Amniotic epithelial cell (primary cell): ENCODE results near the gene PRG2.

ENCODE experiments used
- DNase-seq: peaks from one replicate; pipeline ENCODE4 v3.0.0-alpha.2; 2010; ENCODE audit warnings: low read depth

Gene PRG2, protein sequence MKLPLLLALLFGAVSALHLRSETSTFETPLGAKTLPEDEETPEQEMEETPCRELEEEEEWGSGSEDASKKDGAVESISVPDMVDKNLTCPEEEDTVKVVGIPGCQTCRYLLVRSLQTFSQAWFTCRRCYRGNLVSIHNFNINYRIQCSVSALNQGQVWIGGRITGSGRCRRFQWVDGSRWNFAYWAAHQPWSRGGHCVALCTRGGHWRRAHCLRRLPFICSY

DNA sequence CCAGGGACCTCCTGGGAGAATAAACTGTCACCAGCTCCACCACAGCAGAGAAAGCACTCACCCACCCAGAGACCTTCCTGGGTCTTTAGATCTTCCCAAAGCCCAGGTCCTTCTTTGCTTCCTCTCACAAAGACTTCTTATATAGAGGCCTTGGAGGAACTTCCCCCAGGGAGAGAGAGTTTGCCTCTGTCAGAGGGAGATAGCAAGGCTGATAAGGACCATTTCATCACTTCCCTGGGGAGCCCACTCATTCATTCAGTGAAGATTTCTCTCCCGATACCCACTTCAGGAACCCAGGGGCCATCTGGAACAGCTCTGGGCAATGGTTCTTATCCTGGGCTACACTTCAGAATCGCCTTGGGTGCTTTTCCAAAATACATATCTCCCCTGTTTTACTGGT lies at the start of gene PRG2:
TSS of gene PRG2 (minus strand) at position 116 of the 400 bp plus-strand sequence. CDS start 706 bp downstream, outside the sequence.
- no peak for DNase-seq

DNA sequence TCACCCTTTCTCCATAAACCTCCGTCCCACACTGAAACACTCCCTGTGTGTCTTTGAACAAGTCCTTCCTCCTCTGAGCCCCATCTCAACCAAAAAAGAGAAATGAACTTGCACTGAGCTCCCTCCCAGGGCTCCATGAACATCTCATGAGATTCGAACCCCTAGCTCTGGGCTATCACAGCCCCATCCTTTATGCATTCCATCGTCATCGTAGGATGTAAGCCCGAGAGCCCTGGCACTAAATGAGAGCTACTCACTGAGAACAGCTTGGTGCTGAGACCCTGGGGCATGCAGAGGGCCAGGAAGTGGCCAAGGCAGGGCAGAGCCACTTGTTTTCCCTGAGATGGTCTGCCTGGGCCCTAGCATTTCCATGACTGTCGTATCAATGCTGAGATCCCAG lies 49.3 kb upstream of the PRG2 start:
- DNase-seq: no peak

DNA sequence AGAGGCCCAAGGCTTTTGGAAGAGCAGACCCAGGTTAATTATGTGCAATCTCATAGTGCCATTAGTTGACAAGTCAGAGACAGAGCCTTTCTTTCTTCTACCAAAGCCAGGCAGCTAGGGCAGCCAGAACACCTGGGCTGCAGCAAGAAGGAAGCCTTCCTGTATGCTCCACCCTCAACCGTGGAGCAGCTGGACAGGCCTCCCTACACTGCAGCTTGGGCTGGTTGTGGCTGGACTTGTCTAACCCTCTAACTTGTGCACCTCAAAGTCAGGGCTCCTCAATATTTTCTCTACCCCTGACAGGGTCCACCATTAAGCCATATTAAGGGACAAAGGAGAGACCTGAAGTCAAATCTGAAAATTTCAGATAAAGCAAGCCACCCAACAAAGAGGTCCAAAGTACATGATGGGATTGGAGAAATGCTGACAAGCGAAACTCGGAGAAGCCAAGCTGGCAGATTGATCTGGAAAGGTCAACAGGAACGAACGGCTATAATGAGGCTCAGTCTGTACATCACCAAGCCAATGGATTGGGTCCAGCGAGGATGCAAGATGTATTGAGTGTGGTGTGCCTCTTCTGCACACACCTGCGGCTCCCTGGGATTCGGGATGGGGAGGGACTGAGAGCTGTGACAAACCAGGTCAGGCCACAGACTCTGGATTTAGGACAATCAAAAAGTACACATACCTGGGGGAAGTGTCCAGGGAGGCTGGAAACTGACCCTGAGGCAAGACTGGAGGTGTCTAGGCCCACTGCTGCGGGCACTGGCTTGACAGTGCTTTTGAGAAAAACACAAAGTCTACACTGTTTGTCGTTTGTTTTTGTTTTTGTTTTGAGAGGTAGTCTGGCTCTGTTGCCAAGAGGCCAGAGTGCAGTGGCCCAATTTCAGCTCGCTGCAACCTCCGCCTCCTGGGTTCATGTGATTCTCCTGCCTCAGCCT lies 48.2 kb upstream of the PRG2 start:
- DNase-seq: no peak

DNA sequence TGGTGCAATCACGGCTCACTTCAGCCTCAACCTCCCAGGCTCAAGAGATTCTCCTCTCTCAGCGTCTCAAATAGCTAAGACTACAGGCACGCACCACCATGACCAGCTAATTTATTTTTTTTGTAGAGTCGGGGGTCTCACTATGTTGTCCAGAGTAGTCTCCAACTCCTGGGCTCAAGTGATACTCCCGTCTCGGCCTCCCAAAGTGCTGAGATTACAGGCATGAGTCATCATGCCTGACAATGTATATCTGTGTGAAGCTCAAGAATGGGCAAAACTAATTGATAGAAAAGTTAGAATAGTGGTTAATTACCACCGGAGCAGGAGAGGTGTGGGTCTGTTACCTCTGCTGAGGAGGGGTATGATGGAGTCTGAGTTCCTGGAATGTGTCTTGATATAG lies 45.6 kb upstream of the PRG2 start:
- DNase-seq: no peak

DNA sequence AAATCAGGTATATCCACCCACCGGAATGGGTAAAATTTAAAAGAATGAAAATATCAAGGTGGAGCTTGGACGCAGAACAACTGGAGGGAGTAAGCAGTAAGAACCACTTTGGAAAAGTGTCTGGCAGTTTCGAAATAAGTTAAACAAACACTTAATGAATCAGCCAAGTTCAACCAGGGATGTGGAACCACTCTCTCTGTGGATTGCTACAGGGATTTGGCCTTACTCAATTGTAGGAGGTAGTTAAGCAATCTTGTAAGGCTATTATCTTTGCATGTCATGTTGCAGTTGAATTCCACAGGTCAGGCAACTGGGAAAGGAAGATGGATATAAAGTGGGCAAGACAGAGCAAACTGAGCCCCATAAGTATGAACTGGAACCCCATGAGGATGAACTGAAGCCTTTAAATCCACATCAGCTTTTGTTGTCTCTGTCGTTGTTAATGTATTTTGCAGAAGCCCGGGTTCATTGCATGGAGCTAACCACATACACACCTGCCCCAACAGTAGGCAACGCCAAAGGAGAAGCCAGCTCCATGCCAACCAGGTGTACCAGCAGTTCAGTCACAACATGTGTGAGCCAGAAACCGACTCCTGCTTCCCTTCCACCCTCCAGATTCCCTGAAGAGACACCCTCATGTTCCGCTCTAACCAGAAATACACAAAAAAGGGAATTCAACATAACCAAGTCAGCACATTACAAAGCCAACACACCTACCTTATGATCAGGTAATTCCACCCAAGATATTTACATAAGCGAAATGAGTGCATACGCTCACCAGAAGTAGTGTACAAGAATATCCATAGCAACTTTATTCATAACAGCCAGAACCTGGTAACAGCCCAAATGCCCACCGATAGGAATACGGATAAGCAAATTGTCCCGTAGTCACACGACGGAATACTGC lies 44.4 kb upstream of the PRG2 start:
- peak; percentile 99 for DNase-seq

DNA sequence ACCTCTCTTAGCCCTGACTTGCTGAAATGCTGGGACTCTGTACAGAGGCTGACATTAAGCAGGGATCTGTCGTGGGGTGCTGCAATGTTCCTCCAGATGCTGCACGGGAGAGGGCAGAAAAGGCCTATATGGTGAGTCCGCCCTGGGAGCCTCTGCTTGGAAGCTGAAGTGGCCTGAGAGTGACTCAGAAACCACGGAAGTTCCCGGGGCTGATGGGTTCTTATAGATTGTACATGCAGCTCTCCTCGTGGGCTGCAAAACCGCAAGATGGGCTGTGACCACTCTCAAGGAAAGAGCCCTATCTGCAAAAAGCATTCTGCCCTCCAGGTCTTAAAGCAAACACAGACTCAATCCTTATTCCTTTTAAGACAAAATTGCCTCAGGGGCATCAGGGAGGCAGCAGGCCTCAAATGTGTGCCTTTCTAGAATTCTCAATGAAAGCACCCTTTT lies 42.3 kb upstream of the PRG2 start:
- peak; percentile 97 for DNase-seq

DNA sequence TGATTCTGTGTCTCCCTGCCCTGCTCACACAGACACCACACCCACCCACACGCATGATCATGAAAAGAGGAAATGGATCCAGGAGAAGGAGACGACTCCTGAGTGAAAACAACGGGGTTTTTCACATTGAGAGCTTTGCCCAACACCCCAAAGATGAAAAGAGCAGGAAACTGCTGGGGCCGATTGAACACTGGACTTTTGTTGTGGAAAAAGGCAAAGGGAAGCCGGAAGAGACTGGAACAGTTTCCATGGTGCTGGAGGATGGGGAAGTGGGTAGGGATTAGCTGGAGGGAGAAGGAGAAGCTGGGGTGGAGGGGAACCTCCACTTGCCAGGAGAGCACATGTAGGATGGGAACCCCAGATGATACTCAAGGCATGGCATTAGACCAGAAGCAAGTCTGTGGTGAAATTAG lies 41.7 kb upstream of the PRG2 start:
- no peak for DNase-seq

DNA sequence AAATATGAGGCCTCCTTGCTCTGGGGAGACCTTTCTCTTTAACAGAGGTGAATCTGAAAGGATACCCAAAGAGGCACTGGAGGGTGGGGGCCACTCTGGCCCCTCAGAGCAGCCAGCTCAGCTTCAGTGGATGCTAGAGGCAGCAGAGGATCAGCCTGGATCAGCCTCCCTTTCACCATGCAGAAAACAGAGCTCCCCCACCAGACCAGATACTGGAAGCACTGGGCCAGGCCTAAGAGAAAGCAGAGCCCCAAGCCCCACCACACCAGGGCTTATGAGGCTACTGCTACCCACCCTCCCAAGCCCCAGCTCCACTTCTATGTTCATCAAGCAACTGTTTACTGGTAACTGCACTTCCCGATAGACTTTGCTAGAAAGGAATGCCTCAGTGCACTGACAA lies 40.5 kb upstream of the PRG2 start:
- no peak for DNase-seq

DNA sequence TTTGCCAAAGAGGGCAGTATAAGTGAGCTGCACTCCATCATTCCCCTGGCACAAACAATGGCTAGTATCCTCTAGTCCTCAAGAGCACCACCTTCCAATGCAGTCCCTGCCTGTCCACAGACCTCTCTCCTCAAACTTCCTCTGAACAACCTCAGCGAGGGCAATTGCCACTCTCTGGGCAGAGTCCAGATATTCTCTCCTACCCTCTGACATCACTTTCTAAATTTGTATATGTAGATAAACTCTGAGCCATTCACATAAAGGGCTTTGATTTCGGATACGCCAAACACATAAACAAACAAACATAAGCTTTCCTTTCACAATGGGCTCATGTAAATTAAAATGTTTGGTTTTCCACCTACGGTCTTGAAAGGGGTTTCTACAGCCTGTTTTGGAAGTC lies 39.5 kb upstream of the PRG2 start:
- DNase-seq: no peak

DNA sequence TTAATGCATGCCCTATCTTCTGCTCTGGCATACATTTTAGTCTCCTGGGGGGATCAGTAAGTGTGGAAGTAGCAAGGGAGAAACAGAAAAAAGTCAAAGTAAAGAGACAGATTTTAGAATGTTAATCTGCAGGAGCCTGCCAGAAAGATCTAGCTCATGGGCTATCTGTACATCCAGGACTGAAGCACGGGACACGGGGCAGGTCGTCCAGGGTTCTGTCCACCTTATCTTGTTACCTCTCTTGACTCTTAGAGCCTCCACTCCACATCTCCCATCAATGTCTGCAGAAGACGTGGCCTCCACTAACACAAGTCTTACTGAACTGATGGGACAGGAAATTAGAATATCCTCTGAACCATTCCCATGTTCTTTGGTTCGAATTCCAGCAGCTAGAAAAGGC lies 38.2 kb upstream of the PRG2 start:
- DNase-seq: no peak

DNA sequence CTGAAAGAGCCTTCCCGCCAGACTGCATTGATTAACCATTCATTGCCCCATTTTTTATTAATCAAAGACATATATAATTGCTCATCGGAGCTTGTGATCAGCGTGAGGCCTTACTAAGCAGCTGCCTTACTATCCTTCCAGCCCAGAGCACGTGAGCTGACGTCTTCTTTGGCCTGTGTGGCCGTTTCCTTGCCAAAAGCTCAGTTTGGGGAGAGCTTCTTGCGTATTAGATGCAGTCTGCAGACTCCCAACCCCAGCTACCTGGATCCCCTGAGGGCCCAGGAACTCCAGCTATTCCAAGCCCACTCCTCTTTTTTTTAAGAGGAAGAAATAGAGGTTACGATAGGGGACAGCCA lies 37.3 kb upstream of the PRG2 start:
- DNase-seq: no peak

DNA sequence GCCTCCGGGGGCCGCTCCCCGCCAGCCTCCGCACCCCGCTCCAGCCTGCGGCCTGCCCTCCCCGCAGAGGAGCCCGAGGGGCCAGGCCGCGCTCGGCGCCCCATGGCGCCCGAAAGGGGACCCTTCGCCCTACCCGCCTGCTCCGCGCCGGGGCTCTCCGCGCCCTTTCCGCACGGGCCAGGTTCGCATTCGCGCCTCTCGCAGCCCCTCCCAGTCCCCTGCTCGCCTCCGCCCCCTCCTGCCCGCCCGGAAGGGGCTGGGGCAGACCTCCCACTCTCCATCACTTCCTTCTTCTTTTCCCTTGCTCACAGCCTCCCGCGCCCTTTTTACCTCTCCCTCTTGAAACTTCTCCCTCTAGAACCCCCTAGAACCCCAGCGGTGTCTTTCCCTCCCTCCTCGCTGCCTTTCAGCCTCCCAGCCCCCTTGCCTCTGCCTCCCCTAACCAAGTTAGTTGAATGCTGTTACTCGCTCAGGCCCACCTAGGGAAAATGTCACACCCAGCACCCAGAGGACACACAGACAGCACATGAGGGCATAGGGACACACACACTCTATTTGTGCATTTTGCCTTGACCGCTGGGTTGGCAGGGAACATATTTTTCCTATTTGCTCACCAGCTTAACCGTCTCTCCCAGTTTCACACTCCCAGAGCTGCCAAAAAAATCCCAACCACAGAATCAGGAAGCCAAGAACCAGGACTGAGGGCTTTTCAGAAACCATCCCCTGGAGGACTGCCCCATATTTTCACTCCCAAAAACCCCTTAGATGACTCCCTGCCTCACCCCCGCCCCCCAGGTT lies 36.7 kb upstream of the PRG2 start, which contains the start of gene SLC43A3:
TSS of gene SLC43A3 (minus strand) at position 193 of the 798 bp plus-strand sequence. CDS start 949 bp downstream, outside the sequence.
- peak; percentile 88 for DNase-seq

DNA sequence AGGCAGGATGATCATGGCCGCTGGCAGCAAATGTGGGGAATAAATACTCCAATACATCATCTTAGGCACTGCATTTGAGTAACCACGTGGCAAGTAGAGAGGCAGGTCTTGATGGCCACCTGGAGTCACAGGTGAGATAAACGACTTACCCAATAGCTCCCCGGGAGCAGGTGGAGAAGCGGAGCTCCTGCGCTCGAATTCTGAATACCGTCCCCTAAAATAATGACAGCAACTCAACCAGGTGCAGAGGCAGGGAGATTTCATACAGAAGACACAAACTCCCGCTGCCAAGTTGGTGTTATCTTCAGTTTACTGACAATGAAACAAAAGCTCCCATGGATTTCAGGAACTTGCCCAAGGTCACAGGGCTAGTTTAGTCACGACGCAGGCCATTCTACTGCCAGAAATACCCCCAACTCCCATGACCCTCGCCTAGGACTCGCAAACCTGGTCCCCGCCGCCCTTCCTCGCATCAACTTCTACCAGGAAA lies 36.0 kb upstream of the PRG2 start:
- peak; percentile 53 for DNase-seq

DNA sequence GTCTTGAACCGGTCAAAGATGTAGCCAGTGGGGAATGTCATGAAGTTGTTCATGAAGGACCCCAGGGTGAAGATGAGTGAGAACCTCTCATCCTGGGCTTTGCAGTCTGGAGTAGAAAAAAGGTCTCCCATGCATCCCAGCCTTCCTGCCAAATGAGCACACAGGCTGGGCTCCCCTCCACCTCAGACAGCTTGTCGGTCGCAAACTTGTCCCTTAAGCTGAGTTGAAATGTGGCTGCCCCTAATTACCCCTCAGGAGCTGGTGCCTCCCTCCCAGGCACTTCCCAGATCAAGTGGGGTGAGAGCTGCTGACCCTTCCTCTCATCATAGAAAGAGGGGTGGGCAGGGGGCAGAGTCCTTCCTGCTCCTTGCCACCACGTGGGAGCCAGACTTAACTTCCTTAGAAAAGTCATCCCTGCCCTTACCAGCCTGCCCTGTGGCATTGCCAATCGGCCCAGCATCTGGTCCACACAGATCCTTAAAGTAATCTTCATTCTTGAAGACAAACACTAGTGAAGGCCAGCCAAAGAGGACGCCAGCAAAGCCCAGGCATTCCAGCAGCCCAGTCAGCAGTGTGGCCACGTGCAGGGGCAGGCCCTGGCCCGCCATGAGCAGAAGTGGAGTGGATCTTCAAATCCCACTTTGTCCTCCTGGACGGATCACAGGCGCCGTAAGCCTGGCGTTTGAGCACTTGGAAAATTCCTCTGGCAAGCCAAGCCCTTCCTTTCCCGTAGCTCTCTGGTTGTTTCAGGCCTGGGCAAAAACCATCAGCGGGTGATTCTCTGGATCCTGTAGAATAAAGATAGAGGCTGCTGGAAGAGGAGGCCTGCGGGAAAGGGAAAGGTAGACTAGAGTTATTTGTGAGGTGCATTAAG lies 35.4 kb upstream of the PRG2 start:
- peak; percentile 48 for DNase-seq

DNA sequence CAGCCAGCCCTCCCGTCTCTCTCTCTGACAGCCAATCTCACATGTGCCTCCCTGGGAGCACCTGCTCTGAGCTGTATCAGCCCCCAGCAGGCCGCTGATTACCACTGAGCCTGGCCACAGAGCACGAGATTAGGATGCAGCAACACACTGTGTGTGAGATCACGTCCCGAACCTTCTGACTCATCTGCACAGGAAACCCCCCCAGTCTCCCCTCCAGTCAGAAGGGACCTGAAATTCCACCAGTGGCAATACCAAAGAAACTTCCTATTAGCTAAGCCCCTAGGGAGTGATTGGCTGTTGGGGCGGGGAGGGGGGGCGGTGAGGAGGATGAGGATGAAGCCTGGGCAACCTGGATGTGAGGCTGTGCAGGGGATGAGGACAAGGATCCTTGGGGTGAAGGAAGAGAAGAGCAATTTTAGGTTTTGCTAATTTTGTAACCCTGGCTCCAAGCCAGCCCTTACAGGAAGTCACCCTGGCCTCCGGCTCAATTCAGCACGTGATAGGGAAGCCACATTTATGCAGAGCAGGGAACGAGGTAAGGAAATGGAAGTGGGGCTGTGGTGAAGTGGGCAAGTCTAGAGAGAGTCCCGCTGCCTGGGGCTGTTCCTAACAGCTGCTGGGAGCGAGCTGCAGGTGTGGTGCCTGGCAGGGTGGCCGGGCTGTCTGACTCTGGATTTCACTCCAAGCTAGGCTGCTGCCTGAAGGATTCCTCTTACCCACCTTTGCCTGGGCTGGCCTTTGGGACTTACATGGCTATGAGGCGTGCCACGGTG lies 34.5 kb upstream of the PRG2 start:
- peak; percentile 93 for DNase-seq

DNA sequence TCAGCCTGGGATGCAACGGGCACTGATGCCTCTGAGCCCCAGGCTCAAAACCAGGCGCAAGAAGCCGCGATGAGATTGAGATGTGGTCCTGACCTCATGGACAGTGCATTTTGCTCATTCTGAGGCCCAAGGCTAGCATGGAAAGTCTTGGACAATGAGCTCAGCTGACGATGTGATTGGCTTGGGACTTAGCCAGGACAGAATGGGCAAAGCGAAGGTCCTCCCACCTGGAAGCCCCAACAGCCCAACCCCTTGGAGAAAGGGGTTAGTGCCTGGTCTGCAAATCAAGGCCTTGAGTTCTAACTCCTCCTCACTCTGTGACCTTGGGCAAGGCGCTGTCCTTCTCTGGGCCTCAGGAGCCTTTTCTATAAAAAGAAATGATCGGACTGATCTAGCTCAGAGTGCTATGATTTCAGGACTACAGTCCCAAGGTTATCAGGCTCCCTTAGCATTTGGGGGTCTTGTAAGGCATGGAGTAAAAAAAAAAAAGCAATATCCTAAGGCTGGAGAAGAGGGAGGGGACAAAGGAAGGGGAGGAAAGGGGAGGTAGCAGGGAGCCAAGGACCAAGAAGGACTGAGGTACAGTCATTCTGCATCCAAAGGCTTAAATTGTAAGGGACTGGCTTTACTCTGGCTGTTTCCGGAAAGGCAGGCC lies 33.8 kb upstream of the PRG2 start:
- no peak for DNase-seq

DNA sequence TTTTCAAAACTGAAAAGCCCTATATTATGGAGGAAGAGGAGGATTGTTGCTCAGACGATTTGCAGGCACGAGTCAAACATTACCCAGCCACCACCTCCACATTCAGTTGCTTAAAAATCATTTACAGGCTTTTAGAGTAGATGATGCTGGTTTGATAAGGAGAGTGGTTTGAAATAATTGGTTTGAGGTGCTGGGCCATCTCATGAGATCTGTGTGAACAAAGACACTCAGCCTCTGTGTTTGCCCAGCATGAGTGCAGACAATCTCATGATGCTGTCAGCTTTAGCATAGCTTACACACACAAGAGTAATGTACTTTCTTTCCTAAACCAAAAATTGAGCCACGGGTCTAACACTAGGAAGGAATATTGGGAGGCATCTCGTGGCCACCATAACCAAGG lies 32.2 kb upstream of the PRG2 start:
- DNase-seq: no peak

DNA sequence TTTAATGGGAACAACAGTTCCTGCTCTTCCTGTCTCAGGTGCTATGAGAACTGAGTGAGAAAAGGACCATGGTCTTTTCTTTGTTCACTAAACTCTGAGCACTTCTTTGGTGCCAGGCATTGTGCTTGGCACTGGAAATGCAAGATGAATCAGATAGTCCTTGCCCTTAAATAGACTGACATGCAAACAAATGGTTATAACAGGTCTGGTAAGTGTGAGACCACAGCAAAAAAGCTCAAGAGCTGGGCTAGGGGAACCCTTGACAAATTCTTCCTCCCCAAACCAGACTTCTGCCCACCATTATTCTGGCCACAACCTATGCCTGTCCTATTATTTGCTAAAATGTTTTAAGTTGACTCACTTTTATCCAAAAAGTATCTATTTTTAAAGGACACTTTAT lies 31.4 kb upstream of the PRG2 start:
- no peak for DNase-seq

DNA sequence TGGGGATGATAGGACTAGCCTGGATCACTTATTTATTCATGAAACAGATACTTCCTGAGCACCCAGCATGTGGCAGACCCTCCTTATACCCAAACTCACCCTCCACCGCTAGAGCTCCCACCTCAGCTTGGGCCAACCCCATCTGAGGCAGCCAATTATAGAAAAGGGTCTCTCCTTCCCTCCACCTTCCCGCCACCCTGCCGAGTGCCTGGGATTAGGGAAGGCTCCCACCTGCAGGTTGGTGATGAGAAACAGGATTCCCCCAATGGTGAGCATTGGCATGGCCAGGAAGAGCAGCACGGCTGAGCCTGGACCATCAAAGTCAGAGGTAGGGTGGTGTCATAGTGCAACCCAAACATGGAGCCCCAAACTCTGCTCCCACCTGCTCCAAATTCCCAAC lies 30.6 kb upstream of the PRG2 start:
- DNase-seq: no peak
